AG04449 (cell line): ENCODE data around the gene NOP58.
"Not testable (repeated sequence)": the region's sequence is repeated elsewhere in the genome, so short reads cannot be mapped to it uniquely, and the experiment has no call there.

Experiments used
- CTCF ChIA-PET: fragments of 350-600 bp; formaldehyde crosslinking; extraction: SDS; loops from one replicate; lab custom pipeline; 2021; ENCODE audit warnings: antibody characterized with exemption; lab: Yijun Ruan, JAX
- POLR2A ChIA-PET: fragments of 400-600, 350-600 bp; formaldehyde crosslinking; extraction: SDS; loops from one replicate; lab custom pipeline; 2020; ENCODE audit warnings: antibody characterized with exemption, inconsistent platforms; lab: Yijun Ruan, JAX
- DNase-seq: peaks from one replicate; pipeline ENCODE4 v3.0.0-alpha.2; 2010; ENCODE audit warnings: low read depth, low spot score
- H3K4me3 ChIP-seq: 2 replicates; pipeline ENCODE4 v1.5.1; 2011; ENCODE audit warnings: low read depth, mild to moderate bottlenecking, control low read depth, low read length
- CTCF ChIP-seq: IDR thresholded peaks from one replicate; pipeline ENCODE4 v1.5.1; 2011; ENCODE audit warnings: mild to moderate bottlenecking, moderate library complexity, low read length, control low read depth, inconsistent platforms; ENCODE audit not compliant: insufficient read depth; ENCODE audit errors: missing control alignments

NOP58 gene

GRCh38 chr2:202265467-202266277, at the start of gene NOP58:
TSS of gene NOP58 (plus strand) at chr2:202265763. CDS start at chr2:202265942, 179 bp downstream.
- ChIA-PET CTCF (no interaction called here), POLR2A (no interaction called here)
- peak within 1 kb of the TSS; percentile 90 for H3K4me3 ChIP-seq
- peak; percentile 67 for DNase-seq
- no peak for TF ChIP-seq CTCF

- no peak for DNase-seq
- H3K4me3 ChIP-seq: no peak overlapping the region
- no peak for TF ChIP-seq CTCF
- CTCF ChIA-PET: interaction anchor here (1.0 to 1.4 kb wide), 4 partner anchors 11 to 57 kb away, joined by 3 to 5 read pairs (median 4); no protein-coding TSS in a partner anchor
- POLR2A ChIA-PET: interaction anchor here (0.6 kb wide), 1 partner anchor 16 kb away, joined by 3 read pairs; no protein-coding TSS in a partner anchor
Measured at GRCh38 chr2:202221873-202222272, 43.7 kb upstream of the NOP58 start.

GRCh38 chr2:202237787-202238233, 27.8 kb upstream of the NOP58 start:
- H3K4me3 ChIP-seq: peak overlapping the region; percentile 94
- DNase-seq: no peak
- ChIA-PET POLR2A (interaction anchor here (0.6 to 1.0 kb wide), 3 partner anchors 9 to 371 kb away, joined by 3 read pairs; no protein-coding TSS in a partner anchor), CTCF (interaction anchor here (0.6 to 1.1 kb wide), 2 partner anchors 16 to 17 kb away, joined by 3 read pairs; no protein-coding TSS in a partner anchor)
- no peak for TF ChIP-seq CTCF

GRCh38 chr2:202238234-202239197, 27.0 kb upstream of the NOP58 start, which contains the start of gene SUMO1:
TSS of gene SUMO1 (minus strand) at chr2:202238597. CDS start at chr2:202238451, 146 bp downstream.
- ChIA-PET CTCF (interaction anchor here (1.1 kb wide), 1 partner anchor 17 kb away, joined by 3 read pairs; no protein-coding TSS in a partner anchor), POLR2A (interaction anchor here (0.6 to 1.0 kb wide), 2 partner anchors 10 to 371 kb away, joined by 3 read pairs; no protein-coding TSS in a partner anchor)
- peak within 1 kb of the TSS; percentile 94 for H3K4me3 ChIP-seq
- no peak for DNase-seq
- TF ChIP-seq CTCF: no peak

GRCh38 chr2:202247710-202248109, 17.9 kb upstream of the NOP58 start:
- H3K4me3 ChIP-seq, DNase-seq, CTCF ChIA-PET, POLR2A ChIA-PET: not testable (repeated sequence)

GRCh38 chr2:202249521-202250253, 15.9 kb upstream of the NOP58 start:
- no peak for TF ChIP-seq CTCF
- POLR2A ChIA-PET: no interaction called here
- H3K4me3 ChIP-seq: no peak overlapping the region
- no peak for DNase-seq
- CTCF ChIA-PET: no interaction called here
